Endometrial microvascular endothelial cells (primary cell): ENCODE data around the gene MPPED2. TPM values are rescaled to one million over a fixed set of nuclear protein-coding genes. Genes with fewer than 3 reads are reported as not detected.

ENCODE experiments used
- in situ Hi-C: cut with HindIII; loops from 2 replicates; pipeline ENCODE4 v1.10.0; 2017; ENCODE audit warnings: low sequenced_read_pairs, low pct_unique_long_range_greater_than_20kb; ENCODE audit errors: inconsistent ontology term
- total RNA-seq: library from RNA; depleted of rRNA; stranded (reverse); fragments of >200 nt; gene quantifications from one replicate; pipeline ENCODE4 v1.2.3, GENCODE V29; 2015; ENCODE audit errors: inconsistent ontology term

MPPED2 gene
- total RNA-seq, 1 donor from 2014 or later, result not detected

DNA sequence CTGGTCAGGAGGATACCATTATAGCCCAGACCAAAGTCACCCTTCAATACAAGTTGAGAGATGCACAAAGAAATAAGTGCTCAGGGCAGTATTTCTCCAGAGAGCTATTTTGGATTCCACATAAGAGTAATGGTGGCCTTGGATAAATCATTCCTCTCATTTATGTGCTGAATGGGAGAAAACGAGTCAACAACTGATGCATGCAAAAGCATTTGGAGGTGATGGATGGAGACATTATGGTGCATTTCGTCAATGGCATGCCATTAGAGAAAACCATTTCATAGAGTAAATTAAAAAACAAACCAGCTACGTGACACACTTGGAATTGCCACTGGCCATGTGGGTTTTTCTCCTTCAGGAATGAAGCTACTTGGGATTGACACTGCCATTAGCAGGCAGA lies 182.0 kb downstream of the MPPED2 start:
- in situ Hi-C loops, result no loop called here

DNA sequence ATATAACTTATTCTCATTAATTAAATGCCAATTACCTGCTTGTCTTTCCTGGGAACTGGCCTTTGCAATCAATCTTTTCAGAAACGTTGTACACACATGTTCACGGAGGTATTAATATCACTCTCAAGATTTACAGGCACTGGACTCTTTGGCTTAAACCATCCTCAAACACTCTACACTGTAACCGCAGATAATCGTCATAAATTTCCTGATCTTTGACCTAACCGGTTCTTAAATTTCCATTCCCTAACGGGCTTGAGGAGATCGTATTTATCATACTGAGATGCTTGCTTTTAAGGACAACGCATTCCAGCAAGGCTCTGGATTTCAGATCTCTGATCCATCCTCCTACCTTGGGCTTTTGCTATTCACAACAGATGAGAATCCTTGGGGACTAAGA lies 190.4 kb downstream of the MPPED2 start:
- in situ Hi-C loops, result no loop called here

DNA sequence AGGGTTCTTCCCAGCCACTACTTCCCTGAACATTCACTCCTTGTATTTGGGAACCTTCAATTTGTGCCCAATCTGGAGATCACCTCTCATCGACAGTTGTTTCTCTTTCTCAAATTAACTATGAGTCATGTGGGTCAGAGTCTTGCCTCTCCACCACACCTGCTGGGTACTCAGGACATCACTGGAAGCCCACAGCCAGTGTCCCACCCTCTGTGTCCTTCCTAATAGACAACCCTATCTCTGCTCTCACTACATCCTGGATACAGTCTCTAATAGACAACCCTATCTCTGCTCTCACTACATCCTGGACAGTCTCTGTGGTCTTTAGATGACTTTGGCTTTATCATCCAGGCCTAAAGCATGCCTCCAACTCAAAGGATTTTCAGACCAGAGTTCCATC lies 193.1 kb downstream of the MPPED2 start:
- in situ Hi-C loops, result no loop called here

DNA sequence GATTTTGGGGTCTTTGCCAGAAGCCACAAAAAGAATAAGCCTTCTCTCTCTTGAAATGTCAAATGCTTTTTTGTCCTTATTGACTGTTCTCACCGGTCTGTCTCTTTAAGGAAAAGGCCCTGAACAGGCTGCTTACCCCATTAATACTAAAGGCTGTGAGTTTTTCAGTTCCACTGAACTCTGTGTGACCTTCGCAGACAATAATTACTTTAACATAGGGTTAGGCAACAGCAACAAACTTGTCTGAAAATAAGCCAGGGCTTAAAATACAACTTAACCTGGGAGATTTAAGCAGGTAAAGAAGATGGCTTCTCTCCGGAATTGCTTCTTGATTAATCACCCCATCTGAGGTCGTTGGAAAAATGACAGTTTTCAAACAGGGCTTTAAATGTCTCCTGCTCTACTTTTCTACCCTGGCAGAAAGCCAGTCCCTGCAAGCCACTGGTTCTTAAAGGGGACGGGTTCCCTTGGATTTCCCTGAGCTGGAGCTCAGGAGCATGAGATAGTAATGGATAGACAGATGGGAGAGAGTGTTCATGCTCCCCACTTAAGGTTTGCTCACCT lies 193.8 kb downstream of the MPPED2 start:
- in situ Hi-C loops, result no loop called here

DNA sequence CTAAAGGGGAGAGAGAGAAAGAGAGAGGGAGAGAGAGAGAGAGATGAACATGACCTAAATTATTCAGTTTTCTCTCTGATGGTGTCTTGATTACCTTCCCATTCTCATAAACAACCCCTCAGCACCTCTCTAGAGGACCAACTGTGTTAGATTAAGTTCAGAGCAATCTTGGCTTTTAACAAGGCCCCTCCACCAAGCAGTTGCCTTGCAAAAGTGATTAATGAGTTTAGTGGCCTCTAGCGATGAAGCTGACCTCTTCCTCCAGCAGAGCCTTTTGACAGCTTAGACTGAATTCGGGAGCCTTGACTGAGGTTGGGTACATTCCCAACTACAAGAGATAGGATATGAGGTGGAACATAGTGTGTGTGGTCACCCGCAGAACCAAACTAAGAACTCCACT lies 197.2 kb downstream of the MPPED2 start:
- in situ Hi-C loops, result no loop called here

DNA sequence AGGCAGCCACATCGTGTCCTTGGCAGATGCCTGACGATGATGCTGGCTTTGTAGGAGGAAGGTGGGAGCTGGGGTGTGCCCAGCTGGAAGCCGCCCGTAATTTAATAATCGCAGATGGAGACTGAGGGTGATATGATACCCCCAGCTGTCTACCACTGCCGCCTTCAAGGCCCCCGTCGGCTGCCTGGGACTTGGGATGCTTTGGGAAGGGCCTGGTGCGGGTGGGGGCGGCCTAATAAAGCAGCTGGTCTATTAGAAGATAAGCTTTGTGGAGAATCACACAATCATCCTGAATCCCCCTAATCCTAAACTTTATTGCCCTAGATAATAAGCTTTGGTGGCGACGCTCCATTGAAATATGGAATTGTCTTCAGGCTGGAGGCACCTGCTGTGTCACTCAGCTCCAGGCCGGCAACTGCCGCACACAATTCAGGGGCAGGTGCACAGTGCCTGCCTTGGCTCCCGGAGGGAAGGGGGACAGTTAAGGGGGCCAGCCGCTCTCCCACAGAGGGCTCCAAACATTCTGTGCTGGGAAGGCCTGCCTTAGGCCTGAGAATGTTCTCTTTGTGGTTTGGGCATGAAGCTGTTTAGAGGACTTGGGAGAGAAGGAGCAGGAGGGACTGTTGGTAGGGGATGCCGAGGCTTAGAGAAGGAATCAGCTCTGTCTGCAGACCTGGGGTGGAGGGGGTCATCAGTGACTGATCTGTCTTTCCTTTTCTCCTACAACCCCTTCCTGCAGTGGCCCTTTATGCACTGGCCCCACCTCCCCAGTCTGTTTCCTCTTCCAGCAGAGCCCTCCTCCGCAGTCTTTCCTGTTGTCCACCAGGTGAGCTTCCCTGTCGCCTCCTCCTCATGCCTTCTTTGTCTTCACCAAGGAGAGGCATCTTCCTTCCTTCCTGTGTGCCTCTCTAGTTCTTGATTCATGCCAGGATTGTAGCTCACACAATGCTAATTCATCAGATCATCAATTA lies 198.0 kb downstream of the MPPED2 start:
- in situ Hi-C loops, result no loop called here

DNA sequence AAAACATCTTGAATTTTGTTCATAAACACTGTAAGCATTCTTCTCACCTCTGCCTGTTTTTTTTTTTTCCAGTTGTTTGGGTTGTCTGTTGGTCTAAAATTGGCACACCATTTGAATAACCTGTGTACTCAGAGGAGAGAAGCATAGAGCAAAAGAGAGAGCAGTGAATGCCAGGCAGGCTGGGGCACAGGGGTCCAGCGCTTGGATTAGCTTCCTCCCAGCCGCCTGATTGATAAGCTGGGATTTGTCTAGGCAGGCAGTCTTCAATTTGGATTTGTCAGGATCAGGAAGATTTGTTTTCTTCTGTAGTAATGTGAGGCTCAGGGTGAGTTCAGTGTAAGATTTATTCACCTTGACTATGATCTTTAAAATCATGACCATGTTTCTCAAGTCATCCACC lies 204.3 kb downstream of the MPPED2 start:
- in situ Hi-C loops, result no loop called here

DNA sequence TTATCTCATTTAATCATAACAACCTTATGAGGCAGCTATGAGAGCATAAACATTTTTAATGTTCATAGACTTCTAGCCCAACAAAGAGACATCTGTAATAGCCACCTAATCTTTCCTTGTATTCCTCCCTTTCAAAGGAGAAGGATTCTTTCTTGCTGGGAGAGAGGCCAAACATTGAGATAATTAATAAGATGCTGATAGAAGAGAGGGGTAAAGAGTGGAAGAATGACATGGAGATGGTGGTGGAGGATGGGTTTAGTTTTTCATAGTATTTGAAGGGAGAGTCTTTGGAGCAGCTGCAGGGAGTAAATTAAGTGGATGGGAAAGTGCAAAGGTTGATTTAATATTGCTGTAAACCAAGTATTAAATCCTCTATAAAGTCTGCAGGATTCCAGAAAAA lies 205.3 kb downstream of the MPPED2 start:
- in situ Hi-C loops, result no loop called here

DNA sequence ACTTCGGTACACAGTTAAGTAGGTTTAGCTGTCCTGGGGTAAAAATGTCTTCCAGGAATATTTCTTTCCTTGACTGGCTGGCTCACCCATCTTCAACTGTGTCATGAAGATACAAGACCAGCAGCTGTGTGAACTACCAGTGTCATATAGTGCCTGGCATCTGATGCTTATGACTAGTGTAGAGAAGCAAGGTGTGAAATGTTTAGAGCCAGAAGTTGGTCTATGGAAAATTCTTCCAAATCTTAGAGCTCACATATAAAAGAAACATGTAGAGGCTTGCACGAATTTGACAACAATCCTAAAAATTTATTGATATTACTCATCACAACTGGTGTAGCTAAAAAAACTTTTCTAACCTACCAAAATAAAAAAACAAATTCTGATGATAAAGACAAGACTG lies 208.8 kb downstream of the MPPED2 start:
- in situ Hi-C loops, result no loop called here

DNA sequence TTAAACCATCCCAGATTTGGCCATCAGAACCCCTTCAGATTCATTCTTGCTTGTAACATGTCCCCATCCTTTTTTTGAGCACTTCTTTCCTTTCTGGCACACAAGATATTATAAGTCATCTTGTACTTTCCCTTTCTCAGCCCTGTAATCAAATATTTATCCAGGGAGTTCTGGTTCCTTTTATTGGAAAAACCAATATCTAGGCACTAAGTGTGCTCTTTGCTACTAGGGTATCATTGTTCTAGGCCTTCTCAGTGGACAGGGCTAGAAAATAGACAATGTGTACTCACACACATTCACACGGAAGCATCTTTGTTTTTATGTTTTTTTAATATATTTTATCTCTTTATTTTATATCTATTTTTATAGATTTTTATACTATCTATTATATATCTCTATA lies 216.0 kb downstream of the MPPED2 start:
- in situ Hi-C loops, result no loop called here

DNA sequence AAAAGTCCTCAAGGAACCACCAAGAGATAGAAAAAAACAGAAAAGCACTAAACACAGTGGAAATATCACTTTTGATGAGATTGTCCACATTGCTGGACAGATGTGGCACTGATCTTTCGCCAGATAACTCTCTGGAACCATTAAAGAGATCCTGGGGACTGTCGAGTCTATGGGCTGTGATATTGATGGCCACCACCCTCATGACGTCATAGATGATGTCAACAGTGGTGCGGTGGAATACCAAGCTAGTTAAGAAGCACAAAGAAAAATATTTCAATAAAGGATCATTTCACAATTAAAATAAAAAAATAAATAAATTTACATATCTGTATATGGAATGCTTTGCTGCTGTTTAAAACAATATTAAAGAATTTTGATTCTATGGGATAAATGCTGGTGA lies 217.8 kb downstream of the MPPED2 start:
- in situ Hi-C loops, result no loop called here

DNA sequence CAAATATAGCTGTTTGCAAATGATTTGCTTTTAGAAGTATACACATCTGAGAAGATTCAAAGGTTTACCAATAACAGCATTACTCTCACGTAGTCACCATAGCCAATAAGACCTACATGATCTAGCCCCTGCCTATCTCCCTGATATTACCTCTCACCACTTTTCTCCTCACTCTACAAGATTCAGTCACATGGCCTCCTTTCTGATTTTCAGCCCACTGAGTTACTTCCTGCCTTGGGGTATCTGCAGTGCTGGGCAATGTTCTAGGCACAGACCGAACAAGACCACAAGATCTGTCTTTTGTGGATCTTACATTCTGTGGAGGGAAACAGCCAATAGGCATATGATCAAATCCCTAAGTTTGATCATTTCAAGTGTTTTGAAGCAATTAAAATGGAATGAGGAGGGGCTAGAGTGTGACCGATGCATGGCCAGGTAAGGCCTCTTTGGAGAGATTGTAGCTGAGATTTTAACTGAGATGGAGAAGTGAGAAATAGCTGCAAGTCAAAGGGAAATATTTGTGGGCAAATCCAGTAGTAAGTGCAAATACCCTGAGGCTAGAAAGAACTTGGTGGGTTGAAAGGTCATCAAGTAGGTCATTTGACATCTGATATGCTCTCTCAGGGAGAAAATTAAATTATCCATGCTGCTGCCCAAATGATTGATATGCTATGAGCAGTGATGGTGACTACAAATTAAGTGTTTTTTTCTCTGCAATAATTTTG lies 220.2 kb downstream of the MPPED2 start:
- in situ Hi-C loops, result no loop called here

DNA sequence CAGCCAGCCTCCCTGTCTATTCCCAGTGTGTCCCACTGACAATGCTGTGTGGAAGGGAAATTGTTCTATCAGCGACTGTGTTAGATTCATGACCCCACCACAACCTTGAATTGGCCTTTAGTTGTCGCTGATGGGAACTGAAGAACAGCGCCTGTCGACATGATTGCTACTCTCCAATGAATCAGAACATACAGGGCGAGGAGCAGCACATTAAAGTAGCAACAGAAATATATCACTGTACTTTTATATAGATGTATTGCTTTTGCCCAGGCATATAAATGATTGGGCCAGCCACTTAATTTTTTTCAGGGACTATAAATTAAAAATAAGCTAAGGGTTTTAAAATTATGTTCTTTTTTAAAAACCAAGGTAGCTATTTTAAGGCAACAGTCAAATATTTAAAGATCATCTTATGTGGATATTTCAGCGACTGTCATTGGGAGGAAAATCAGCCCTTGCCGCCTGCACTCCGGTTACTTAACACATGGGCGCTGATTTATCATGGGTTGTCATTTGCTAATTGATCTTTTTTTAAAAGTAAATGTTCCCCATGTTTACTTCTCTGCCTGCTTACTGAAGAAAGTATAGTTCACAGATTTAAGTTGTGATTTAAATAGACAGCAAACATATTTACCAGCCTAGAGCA lies 221.2 kb downstream of the MPPED2 start:
- in situ Hi-C loops, result no loop called here

DNA sequence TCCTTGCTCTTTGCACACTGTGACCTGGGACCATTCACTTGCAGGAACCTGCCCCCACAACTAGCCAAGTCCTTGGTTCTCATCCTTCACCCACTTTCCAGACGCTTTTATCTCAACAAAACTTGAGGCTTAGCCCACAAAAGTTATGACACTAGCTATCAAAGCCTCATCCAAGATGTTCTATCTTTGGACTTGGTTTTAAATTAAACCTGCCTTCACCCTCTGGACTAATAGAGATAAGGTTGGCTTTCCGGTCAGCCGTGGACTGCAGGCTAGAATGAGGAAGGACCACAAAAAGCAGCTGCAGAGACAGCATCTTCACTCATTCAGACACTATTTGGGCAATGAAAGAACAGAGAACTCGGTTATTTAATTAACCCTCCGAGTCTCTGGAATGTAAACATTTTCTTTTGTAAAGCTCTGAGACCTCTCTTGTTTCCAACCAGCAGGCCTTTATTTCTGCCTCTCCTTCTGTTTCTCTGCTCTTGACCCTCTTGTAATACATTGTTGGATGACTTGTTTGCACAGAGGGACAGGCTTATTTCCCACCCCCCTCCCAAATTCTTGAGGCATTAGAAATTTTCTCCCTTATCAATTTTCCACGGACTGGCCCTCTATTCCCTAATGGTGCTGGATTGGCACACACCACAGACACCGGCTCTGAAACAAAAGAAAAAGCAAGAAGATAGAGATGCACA lies 221.9 kb downstream of the MPPED2 start:
- in situ Hi-C loops, result no loop called here

DNA sequence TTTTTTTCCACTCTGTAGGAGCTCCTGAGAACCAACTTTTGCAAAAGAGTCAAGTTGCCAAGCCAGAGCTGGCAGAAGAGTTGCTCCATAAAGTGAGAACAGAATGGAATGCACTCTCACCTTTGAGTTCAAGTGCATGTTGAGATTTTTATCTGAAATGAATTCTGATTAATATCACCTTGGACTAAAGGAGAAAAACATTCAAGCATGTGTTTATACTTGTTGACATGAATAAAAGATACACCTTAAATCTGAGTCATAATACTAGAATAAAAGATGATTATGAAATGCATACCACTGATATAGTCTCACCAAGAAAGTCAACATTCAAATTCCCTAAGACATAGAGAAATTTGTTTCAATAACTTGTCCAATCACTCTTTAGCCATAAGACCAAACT lies 225.4 kb downstream of the MPPED2 start:
- in situ Hi-C loops, result no loop called here
